ENCODE measurements around the gene KCNAB1. TPM values are rescaled to one million over a fixed set of nuclear protein-coding genes. Genes with fewer than 3 reads are reported as not detected.

KCNAB1 gene
- total RNA-seq, 1 experiment from 2014 or later, result 1.0 TPM

DNA sequence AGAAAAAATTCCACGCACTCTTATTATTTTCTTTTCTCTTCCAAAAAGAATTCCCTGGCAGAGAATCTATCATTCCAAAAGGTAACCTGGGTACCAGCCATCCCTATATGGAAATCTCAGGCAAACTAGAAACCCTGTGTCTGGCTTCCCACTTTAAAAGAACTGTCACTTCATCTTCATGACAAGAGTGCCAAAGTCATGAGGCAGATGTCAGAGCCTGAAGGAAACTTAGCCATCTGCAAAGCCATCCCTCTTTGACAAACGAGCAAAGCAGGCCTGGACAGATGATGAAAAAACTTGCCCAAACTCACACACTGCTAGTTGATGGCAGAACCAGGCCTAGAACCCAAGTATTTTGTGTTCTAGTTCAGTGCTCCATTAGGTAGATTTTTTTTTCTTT, 418.7 kb downstream of the KCNAB1 start (continued):
- TF ChIP-seq, protein P1, sequence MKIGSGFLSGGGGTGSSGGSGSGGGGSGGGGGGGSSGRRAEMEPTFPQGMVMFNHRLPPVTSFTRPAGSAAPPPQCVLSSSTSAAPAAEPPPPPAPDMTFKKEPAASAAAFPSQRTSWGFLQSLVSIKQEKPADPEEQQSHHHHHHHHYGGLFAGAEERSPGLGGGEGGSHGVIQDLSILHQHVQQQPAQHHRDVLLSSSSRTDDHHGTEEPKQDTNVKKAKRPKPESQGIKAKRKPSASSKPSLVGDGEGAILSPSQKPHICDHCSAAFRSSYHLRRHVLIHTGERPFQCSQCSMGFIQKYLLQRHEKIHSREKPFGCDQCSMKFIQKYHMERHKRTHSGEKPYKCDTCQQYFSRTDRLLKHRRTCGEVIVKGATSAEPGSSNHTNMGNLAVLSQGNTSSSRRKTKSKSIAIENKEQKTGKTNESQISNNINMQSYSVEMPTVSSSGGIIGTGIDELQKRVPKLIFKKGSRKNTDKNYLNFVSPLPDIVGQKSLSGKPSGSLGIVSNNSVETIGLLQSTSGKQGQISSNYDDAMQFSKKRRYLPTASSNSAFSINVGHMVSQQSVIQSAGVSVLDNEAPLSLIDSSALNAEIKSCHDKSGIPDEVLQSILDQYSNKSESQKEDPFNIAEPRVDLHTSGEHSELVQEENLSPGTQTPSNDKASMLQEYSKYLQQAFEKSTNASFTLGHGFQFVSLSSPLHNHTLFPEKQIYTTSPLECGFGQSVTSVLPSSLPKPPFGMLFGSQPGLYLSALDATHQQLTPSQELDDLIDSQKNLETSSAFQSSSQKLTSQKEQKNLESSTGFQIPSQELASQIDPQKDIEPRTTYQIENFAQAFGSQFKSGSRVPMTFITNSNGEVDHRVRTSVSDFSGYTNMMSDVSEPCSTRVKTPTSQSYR (CRISPR knock-in tag; IDR thresholded peaks at IDR 0.05), result no peak
- no peak for TF ChIP-seq GRHL2 (CRISPR knock-in tag; IDR thresholded peaks at IDR 0.05; ENCODE audit: insufficient replicate concordance, severe bottlenecking)
- TF ChIP-seq FOXJ3 (CRISPR knock-in tag; IDR thresholded peaks at IDR 0.05; ENCODE audit: borderline replicate concordance), result no peak
- no peak for TF ChIP-seq SOX15 (CRISPR knock-in tag; IDR thresholded peaks at IDR 0.05)

DNA sequence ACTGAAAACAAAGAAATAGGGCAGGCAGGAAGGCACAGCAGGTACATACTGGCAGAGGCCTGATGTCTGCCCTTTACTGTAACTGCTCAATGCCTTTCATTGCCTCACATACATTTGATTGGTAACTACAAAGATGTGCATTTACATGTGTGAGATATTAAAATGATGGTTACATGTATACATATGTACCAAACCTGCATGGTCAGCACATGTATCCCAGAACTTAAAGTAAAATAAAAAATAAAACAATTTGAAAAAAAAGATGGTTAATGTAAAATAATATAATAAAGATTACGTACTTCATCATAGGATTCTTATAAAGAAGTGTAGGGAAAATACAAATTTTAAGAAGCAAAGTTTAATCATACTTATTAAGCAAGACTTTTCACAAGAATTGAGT, 419.4 kb downstream of the KCNAB1 start:
- H3K27ac Mint-ChIP-seq, result no peak overlapping the region
- POLR2A ChIA-PET, result no interaction called here
- TF ChIP-seq, protein P2, sequence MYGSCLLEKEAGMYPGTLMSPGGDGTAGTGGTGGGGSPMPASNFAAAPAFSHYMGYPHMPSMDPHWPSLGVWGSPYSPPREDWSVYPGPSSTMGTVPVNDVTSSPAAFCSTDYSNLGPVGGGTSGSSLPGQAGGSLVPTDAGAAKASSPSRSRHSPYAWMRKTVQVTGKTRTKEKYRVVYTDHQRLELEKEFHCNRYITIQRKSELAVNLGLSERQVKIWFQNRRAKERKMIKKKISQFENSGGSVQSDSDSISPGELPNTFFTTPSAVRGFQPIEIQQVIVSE (CRISPR knock-in tag; IDR thresholded peaks at IDR 0.05; ENCODE audit: borderline replicate concordance), result no peak
- TF ChIP-seq, protein P3, sequence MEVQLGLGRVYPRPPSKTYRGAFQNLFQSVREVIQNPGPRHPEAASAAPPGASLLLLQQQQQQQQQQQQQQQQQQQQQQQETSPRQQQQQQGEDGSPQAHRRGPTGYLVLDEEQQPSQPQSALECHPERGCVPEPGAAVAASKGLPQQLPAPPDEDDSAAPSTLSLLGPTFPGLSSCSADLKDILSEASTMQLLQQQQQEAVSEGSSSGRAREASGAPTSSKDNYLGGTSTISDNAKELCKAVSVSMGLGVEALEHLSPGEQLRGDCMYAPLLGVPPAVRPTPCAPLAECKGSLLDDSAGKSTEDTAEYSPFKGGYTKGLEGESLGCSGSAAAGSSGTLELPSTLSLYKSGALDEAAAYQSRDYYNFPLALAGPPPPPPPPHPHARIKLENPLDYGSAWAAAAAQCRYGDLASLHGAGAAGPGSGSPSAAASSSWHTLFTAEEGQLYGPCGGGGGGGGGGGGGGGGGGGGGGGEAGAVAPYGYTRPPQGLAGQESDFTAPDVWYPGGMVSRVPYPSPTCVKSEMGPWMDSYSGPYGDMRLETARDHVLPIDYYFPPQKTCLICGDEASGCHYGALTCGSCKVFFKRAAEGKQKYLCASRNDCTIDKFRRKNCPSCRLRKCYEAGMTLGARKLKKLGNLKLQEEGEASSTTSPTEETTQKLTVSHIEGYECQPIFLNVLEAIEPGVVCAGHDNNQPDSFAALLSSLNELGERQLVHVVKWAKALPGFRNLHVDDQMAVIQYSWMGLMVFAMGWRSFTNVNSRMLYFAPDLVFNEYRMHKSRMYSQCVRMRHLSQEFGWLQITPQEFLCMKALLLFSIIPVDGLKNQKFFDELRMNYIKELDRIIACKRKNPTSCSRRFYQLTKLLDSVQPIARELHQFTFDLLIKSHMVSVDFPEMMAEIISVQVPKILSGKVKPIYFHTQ (CRISPR knock-in tag; IDR thresholded peaks at IDR 0.05), result no peak
- ATAC-seq (no peak), DNase-seq (ENCODE audit: low spot score) (no peak)
- no peaks in the 10 kb centered on the region for H3K27me3 Mint-ChIP-seq (ENCODE audit: low read depth)
- peaks cover 10% of the 10 kb centered on the region for H3K4me1 Mint-ChIP-seq
- CTCF ChIA-PET, result interaction anchor here (1.8 to 2.0 kb wide), 2 partner anchors 30 to 388 kb away, joined by 8 to 13 read pairs; no protein-coding TSS in a partner anchor
- H3K4me3 Mint-ChIP-seq, result no peak overlapping the region
- no peaks in the 10 kb centered on the region for H3K9me3 Mint-ChIP-seq
- H3K36me3 Mint-ChIP-seq, result peaks cover 38% of the 10 kb centered on the region

DNA sequence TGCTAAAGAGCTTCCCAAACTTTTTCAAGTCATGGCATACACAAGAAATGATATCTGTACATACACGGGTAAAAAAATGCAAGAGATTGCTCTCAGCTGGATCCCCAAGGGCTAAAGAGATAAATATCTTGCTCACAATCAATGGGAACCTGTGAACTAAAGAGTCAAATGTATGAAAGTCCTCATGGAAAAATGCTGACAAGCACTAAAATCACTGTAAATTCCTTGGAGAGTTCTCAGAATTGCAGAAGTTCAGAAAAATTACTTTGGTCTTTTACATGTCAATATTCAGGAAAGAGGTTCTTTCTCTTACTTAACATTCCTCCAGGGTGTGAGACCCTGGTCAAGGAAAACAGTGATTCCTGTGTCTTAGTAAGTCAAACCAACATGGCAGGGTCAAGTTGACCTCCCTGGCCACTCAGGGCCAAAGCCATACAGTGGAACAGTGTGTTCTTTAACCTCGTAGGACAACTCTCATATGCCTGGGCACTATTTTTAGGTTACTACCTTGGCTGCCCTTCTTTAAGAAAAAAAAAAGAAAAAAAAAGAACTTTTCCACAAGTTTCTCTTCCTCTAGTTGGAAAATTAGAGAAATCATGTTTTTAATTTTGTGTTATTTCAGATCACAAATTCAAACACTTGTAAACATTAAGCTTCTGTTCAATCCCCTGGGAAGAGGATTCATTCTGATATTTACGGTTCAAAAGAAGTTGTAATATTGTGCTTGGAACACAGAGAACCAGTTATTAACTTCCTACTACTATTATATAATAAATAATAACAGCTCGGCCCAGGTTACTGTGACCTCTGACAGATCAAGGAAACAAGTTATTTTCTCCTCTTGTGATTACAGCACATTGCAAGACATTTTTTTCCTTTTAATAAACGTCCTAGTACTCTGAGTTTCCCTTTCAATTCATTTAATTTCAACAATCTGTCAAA, 422.0 kb downstream of the KCNAB1 start:
- CTCF ChIA-PET, result no interaction called here
- Mint-ChIP-seq H3K27me3 (ENCODE audit: low read depth) (no peaks in the 10 kb centered on the region), H3K36me3 (peaks cover 53% of the 10 kb centered on the region), H3K9me3 (no peaks in the 10 kb centered on the region), H3K4me3 (no peak overlapping the region), H3K4me1 (no peaks in the 10 kb centered on the region), H3K27ac (no peak overlapping the region)
- no peak for ATAC-seq
- POLR2A ChIA-PET, result interaction anchor here (1.2 kb wide), 1 partner anchor 12 kb away, joined by 3 read pairs; the partner anchor contains the start of gene SSR3
- no peak for DNase-seq (ENCODE audit: low spot score)
- TF ChIP-seq, protein P4, sequence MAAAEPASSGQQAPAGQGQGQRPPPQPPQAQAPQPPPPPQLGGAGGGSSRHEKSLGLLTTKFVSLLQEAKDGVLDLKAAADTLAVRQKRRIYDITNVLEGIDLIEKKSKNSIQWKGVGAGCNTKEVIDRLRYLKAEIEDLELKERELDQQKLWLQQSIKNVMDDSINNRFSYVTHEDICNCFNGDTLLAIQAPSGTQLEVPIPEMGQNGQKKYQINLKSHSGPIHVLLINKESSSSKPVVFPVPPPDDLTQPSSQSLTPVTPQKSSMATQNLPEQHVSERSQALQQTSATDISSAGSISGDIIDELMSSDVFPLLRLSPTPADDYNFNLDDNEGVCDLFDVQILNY (CRISPR knock-in tag; IDR thresholded peaks at IDR 0.05), result no peak
- TF ChIP-seq IRF2 (CRISPR knock-in tag; IDR thresholded peaks at IDR 0.05; ENCODE audit: borderline replicate concordance, low read depth) (no peak), PRRX2 (CRISPR knock-in tag; IDR thresholded peaks at IDR 0.05) (no peak), MXD4 (CRISPR knock-in tag; IDR thresholded peaks at IDR 0.05; ENCODE audit: borderline replicate concordance) (no peak), CREB1 (CRISPR knock-in tag; IDR thresholded peaks at IDR 0.05) (no peak), SOX15 (CRISPR knock-in tag; IDR thresholded peaks at IDR 0.05) (no peak)
- TF ChIP-seq, protein P5, sequence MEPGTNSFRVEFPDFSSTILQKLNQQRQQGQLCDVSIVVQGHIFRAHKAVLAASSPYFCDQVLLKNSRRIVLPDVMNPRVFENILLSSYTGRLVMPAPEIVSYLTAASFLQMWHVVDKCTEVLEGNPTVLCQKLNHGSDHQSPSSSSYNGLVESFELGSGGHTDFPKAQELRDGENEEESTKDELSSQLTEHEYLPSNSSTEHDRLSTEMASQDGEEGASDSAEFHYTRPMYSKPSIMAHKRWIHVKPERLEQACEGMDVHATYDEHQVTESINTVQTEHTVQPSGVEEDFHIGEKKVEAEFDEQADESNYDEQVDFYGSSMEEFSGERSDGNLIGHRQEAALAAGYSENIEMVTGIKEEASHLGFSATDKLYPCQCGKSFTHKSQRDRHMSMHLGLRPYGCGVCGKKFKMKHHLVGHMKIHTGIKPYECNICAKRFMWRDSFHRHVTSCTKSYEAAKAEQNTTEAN (CRISPR knock-in tag; IDR thresholded peaks at IDR 0.05), result no peak
- TF ChIP-seq, protein P6, sequence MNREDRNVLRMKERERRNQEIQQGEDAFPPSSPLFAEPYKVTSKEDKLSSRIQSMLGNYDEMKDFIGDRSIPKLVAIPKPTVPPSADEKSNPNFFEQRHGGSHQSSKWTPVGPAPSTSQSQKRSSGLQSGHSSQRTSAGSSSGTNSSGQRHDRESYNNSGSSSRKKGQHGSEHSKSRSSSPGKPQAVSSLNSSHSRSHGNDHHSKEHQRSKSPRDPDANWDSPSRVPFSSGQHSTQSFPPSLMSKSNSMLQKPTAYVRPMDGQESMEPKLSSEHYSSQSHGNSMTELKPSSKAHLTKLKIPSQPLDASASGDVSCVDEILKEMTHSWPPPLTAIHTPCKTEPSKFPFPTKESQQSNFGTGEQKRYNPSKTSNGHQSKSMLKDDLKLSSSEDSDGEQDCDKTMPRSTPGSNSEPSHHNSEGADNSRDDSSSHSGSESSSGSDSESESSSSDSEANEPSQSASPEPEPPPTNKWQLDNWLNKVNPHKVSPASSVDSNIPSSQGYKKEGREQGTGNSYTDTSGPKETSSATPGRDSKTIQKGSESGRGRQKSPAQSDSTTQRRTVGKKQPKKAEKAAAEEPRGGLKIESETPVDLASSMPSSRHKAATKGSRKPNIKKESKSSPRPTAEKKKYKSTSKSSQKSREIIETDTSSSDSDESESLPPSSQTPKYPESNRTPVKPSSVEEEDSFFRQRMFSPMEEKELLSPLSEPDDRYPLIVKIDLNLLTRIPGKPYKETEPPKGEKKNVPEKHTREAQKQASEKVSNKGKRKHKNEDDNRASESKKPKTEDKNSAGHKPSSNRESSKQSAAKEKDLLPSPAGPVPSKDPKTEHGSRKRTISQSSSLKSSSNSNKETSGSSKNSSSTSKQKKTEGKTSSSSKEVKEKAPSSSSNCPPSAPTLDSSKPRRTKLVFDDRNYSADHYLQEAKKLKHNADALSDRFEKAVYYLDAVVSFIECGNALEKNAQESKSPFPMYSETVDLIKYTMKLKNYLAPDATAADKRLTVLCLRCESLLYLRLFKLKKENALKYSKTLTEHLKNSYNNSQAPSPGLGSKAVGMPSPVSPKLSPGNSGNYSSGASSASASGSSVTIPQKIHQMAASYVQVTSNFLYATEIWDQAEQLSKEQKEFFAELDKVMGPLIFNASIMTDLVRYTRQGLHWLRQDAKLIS (CRISPR knock-in tag; IDR thresholded peaks at IDR 0.05; ENCODE audit: borderline replicate concordance), result no peak
- TF ChIP-seq, protein P7, sequence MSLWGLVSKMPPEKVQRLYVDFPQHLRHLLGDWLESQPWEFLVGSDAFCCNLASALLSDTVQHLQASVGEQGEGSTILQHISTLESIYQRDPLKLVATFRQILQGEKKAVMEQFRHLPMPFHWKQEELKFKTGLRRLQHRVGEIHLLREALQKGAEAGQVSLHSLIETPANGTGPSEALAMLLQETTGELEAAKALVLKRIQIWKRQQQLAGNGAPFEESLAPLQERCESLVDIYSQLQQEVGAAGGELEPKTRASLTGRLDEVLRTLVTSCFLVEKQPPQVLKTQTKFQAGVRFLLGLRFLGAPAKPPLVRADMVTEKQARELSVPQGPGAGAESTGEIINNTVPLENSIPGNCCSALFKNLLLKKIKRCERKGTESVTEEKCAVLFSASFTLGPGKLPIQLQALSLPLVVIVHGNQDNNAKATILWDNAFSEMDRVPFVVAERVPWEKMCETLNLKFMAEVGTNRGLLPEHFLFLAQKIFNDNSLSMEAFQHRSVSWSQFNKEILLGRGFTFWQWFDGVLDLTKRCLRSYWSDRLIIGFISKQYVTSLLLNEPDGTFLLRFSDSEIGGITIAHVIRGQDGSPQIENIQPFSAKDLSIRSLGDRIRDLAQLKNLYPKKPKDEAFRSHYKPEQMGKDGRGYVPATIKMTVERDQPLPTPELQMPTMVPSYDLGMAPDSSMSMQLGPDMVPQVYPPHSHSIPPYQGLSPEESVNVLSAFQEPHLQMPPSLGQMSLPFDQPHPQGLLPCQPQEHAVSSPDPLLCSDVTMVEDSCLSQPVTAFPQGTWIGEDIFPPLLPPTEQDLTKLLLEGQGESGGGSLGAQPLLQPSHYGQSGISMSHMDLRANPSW (CRISPR knock-in tag; conservative IDR thresholded peaks at IDR 0.05; ENCODE audit: low read depth), result no peak

All from WTC11 (cell line).